Hepatocyte (in vitro differentiated cells): ENCODE measurements around the gene EEF2KMT.
"Not testable (repeated sequence)": the region's sequence is repeated elsewhere in the genome, so short reads cannot be mapped to it uniquely, and the experiment has no call there.

Experiments used
- EZH2 ChIP-seq: fragments of 200-600 bp; sonication (generic); IDR thresholded peaks from 2 replicates; pipeline ENCODE4 v1.6.1; 2016; ENCODE audit warnings: antibody characterized with exemption, mild to moderate bottlenecking, borderline replicate concordance
- TF ChIP-seq, protein P1 (sequence below): fragments of 200-600 bp; sonication (generic); IDR thresholded peaks from 2 replicates; pipeline ENCODE4 v1.5.1; 2016; ENCODE audit warnings: antibody characterized with exemption, mild to moderate bottlenecking; ENCODE audit not compliant: poor library complexity

DNA sequence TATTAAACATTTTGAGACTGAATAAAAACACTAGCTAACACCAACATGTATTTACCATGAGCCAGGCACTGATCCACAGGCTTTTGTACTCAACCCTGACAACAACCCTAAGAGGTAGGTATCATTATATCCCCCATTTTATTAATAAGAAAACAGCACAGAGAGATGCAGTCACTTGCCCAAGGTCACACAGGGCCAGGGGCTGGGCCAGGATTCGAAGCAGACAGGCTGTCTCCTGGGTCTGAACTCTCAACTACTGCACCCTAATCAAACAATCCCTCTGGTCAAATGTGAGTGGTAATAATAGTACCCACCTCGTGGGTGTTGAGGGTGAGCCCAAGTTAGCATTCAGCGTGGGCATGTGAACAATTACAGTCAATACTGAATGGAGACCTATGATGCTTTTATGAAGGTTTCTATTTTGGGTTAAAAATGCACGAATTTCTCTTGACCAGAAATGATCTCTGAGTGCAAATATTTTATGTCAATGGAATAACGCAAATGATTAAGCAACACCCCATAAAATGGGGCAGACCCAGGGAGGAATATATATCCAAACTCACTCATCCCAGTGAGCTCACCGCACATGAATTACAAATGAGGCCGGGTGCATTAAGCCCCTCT is 1.0 kb downstream of the EEF2KMT start:
- TF ChIP-seq, protein P1, sequence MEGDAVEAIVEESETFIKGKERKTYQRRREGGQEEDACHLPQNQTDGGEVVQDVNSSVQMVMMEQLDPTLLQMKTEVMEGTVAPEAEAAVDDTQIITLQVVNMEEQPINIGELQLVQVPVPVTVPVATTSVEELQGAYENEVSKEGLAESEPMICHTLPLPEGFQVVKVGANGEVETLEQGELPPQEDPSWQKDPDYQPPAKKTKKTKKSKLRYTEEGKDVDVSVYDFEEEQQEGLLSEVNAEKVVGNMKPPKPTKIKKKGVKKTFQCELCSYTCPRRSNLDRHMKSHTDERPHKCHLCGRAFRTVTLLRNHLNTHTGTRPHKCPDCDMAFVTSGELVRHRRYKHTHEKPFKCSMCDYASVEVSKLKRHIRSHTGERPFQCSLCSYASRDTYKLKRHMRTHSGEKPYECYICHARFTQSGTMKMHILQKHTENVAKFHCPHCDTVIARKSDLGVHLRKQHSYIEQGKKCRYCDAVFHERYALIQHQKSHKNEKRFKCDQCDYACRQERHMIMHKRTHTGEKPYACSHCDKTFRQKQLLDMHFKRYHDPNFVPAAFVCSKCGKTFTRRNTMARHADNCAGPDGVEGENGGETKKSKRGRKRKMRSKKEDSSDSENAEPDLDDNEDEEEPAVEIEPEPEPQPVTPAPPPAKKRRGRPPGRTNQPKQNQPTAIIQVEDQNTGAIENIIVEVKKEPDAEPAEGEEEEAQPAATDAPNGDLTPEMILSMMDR: not testable (repeated sequence)
- not testable (repeated sequence) for TF ChIP-seq EZH2
